PC-9 (cell line): ENCODE results near the gene FYN. TPM values are rescaled to one million over a fixed set of nuclear protein-coding genes. Genes with fewer than 3 reads are reported as not detected.

Source experiments
- BruUV-seq: library from RNA; stranded (reverse); fragments of 400-500 nt; replicated peaks from 2 replicates; lab custom pipeline; 2021; lab: Mats Ljungman, UMichigan
- CTCF ChIA-PET: fragments of 300-600 bp; sonication (Branson Sonifier 250); formaldehyde crosslinking; loops from one replicate; lab custom pipeline; 2022; ENCODE audit warnings: antibody characterized with exemption; lab: Charles Lee
- POLR2A ChIA-PET: fragments of 300-600 bp; sonication (Branson Sonifier 250); formaldehyde crosslinking; loops from one replicate; lab custom pipeline; 2022; ENCODE audit warnings: antibody characterized with exemption; ENCODE audit not compliant: unreplicated experiment; lab: Charles Lee
- DNase-seq, 2 experiments: peaks; one replicate each; pipeline versions ENCODE4 v3.0.0 to v3.0.0-alpha.2; 2015 to 2022; ENCODE audit warnings: mixed read lengths in 1 of 2
- H2AFZ ChIP-seq: fragments of 200-600 bp; sonication (generic); 2 replicates; pipeline ENCODE4 v1.8.1; 2017; ENCODE audit warnings: antibody characterized with exemption
- H3F3A ChIP-seq: fragments of 200-600 bp; sonication (generic); 2 replicates; pipeline ENCODE4 v1.8.1; 2017; ENCODE audit warnings: antibody characterized with exemption, mild to moderate bottlenecking, low read depth; ENCODE audit not compliant: insufficient read depth
- H3K27ac ChIP-seq: fragments of 200-600 bp; sonication (generic); 2 replicates; pipeline ENCODE4 v1.6.1; 2016; ENCODE audit warnings: mixed run types
- H3K27me3 ChIP-seq: fragments of 200-600 bp; sonication (generic); 2 replicates; pipeline ENCODE4 v1.6.1; 2016; ENCODE audit warnings: low read depth, mixed run types; ENCODE audit not compliant: insufficient read depth
- H3K36me3 ChIP-seq: fragments of 200-600 bp; sonication (generic); 2 replicates; pipeline ENCODE4 v1.6.1; 2016; ENCODE audit warnings: low read depth, mixed run types
- H3K4me1 ChIP-seq: fragments of 200-600 bp; sonication (generic); replicated peaks from 2 replicates; pipeline ENCODE4 v1.6.1; 2016; ENCODE audit warnings: mixed run types; ENCODE audit not compliant: insufficient read depth
- H3K4me2 ChIP-seq: fragments of 200-600 bp; sonication (generic); 2 replicates; pipeline ENCODE4 v1.6.1; 2017; ENCODE audit warnings: mixed run types
- H3K4me3 ChIP-seq: fragments of 200-600 bp; sonication (generic); 2 replicates; pipeline ENCODE4 v1.6.1; 2016; ENCODE audit warnings: mixed run types
- H3K79me2 ChIP-seq: fragments of 200-600 bp; sonication (generic); 2 replicates; pipeline ENCODE4 v1.6.1; 2017; ENCODE audit warnings: low read depth, mixed run types
- H3K9me2 ChIP-seq: fragments of 200-600 bp; sonication (generic); 2 replicates; pipeline ENCODE4 v1.8.1; 2017; ENCODE audit warnings: mild to moderate bottlenecking; ENCODE audit not compliant: insufficient read depth
- H3K9me3 ChIP-seq: fragments of 200-600 bp; sonication (generic); 2 replicates; pipeline ENCODE4 v1.8.1; 2016; ENCODE audit warnings: low read depth; ENCODE audit not compliant: insufficient read depth
- H4K20me1 ChIP-seq: fragments of 200-600 bp; sonication (generic); 2 replicates; pipeline ENCODE4 v1.8.1; 2017; ENCODE audit not compliant: insufficient read depth
- EZH2 ChIP-seq: fragments of 200-600 bp; sonication (generic); IDR thresholded peaks from 2 replicates; pipeline ENCODE4 v1.8.0; 2017; ENCODE audit warnings: antibody characterized with exemption, low read depth
- intact Hi-C: fragments of 100-400 bp; cut with micrococcal nuclease; formaldehyde crosslinking; loops from one replicate; pipeline ENCODE4 v1.10.0; 2022; ENCODE audit not compliant: unreplicated experiment
- total RNA-seq: library from RNA; stranded (reverse); gene quantifications from 2 replicates; pipeline ENCODE4 v1.2.3, GENCODE V29; 2021
- TF ChIP-seq, protein P1 (sequence below): fragments of 200-600 bp; sonication (generic); conservative IDR thresholded peaks from 2 replicates; pipeline ENCODE4 v1.6.1; 2017; ENCODE audit warnings: mixed run types, antibody characterized with exemption, mild to moderate bottlenecking, moderate library complexity

The FYN gene
- total RNA-seq, 1 experiment from 2014 or later = 53.3 TPM

DNA sequence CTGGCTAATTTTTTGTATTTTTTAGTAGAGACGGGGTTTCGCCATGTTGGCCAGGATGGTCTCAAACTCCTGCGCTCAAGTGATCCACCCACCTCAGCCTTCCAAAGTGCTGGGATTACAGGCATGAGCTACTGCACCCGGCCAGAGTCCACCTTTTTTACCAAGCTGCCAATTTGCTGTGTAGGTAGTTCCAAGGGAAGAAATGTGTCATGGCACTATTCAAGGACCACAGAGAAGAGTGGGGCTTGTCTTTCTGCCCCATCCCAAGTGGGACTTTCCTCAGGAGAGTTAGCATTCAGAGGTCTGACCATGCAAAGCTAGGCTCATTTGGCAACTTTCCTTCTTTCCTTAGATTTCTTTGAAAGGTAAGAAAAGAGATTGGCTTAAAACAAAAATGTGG lies 155.6 kb downstream of the FYN start:
- H3K27me3 ChIP-seq = no peaks in the 10 kb centered on the region
- no peaks in the 10 kb centered on the region for H3K36me3 ChIP-seq
- H3K79me2 ChIP-seq = no peaks in the 10 kb centered on the region
- H3K4me2 ChIP-seq = no peak overlapping the region
- H3K4me1 ChIP-seq = peaks cover 8% of the 10 kb centered on the region
- H3K9me3 ChIP-seq = no peaks in the 10 kb centered on the region
- 0 out of 2 replicates have a peak, but pooled peaks cover 4% of the 10 kb centered on the region for H3F3A ChIP-seq
- H3K4me3 ChIP-seq = no peak overlapping the region
- H3K27ac ChIP-seq = no peak overlapping the region
- ChIA-PET POLR2A (interaction anchor here (0.7 kb wide), 1 partner anchor 288 kb away, joined by 10 read pairs; no protein-coding TSS in a partner anchor), CTCF (interaction anchor here (0.6 kb wide), 1 partner anchor 314 kb away, joined by 3 read pairs; no protein-coding TSS in a partner anchor)
- no peak for DNase-seq
- TF ChIP-seq, protein P1, sequence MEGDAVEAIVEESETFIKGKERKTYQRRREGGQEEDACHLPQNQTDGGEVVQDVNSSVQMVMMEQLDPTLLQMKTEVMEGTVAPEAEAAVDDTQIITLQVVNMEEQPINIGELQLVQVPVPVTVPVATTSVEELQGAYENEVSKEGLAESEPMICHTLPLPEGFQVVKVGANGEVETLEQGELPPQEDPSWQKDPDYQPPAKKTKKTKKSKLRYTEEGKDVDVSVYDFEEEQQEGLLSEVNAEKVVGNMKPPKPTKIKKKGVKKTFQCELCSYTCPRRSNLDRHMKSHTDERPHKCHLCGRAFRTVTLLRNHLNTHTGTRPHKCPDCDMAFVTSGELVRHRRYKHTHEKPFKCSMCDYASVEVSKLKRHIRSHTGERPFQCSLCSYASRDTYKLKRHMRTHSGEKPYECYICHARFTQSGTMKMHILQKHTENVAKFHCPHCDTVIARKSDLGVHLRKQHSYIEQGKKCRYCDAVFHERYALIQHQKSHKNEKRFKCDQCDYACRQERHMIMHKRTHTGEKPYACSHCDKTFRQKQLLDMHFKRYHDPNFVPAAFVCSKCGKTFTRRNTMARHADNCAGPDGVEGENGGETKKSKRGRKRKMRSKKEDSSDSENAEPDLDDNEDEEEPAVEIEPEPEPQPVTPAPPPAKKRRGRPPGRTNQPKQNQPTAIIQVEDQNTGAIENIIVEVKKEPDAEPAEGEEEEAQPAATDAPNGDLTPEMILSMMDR = no peak
- no peak for TF ChIP-seq EZH2
- no TSS peak for BruUV-seq
- no peaks in the 10 kb centered on the region for H4K20me1 ChIP-seq
- H3K9me2 ChIP-seq = no peaks in the 10 kb centered on the region
- no peak overlapping the region for H2AFZ ChIP-seq
- intact Hi-C loops = no loop called here

- Histone ChIP-seq H3K4me2 (no peak overlapping the region), H3K4me3 (no peak overlapping the region), H3F3A (no peaks in the 10 kb centered on the region), H4K20me1 (no peaks in the 10 kb centered on the region), H3K9me2 (no peaks in the 10 kb centered on the region), H3K79me2 (no peaks in the 10 kb centered on the region), H3K4me1 (no peaks in the 10 kb centered on the region), H3K9me3 (no peaks in the 10 kb centered on the region), H3K36me3 (no peaks in the 10 kb centered on the region), H3K27ac (no peak overlapping the region), H2AFZ (no peak overlapping the region), H3K27me3 (no peaks in the 10 kb centered on the region)
- no peak for DNase-seq
- ChIA-PET CTCF (no interaction called here), POLR2A (no interaction called here)
- BruUV-seq = no TSS peak
- intact Hi-C loops = no loop called here
- no peak for TF ChIP-seq EZH2
- TF ChIP-seq, protein P1 = no peak
Measured at GRCh38 chr6:111716325-111716724, 156.9 kb downstream of the FYN start.

DNA sequence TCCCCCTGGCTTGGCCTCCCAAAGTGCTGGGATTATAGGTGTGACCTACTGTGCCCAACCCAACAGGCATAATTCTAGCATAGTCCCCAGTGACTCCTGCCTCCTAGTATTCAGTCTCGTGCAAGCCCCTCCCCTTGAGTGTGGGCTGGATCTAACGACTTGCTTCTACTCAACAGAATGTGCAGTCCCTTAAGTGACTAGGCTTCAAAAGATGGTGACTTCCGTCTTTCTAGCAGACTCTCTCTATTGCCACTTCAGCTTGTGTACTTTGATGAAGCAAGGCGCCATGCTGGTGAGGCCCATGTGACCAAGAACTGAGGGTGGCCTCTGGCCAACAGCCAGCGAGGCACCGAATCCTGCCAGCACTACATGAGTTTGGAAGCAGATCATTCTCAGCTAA lies 157.9 kb downstream of the FYN start:
- H3K27me3 ChIP-seq = no peaks in the 10 kb centered on the region

More for the DNA sequence above, 157.9 kb downstream of the FYN start:
- H3K36me3 ChIP-seq = no peaks in the 10 kb centered on the region
- H3K4me3 ChIP-seq = no peak overlapping the region
- BruUV-seq = no TSS peak
- DNase-seq = no peak
- H3K27ac ChIP-seq = no peak overlapping the region
- H3K4me2 ChIP-seq = no peak overlapping the region
- H2AFZ ChIP-seq = no peak overlapping the region
- TF ChIP-seq, protein P1 = no peak
- no peak for TF ChIP-seq EZH2
- intact Hi-C loops = no loop called here
- H3K9me3 ChIP-seq = no peaks in the 10 kb centered on the region
- no peaks in the 10 kb centered on the region for H3K9me2 ChIP-seq
- H3K79me2 ChIP-seq = no peaks in the 10 kb centered on the region
- CTCF ChIA-PET = no interaction called here
- 0 out of 2 replicates have a peak, but pooled peaks cover 1% of the 10 kb centered on the region for H3K4me1 ChIP-seq
- POLR2A ChIA-PET = no interaction called here
- H3F3A ChIP-seq = no peaks in the 10 kb centered on the region; the same call in 1 of the 2 replicates
- no peaks in the 10 kb centered on the region for H4K20me1 ChIP-seq
